Calu3 (cell line): ENCODE results near the gene IYD. TPM values are rescaled to one million over a fixed set of nuclear protein-coding genes. Genes with fewer than 3 reads are reported as not detected.

Source experiments
- BruUV-seq: library from RNA; stranded (reverse); fragments of 400-500 nt; replicated peaks from 2 replicates; lab custom pipeline; 2021; lab: Mats Ljungman, UMichigan
- CTCF ChIA-PET: fragments of 300-600 bp; sonication (Branson Sonifier 250); formaldehyde crosslinking; loops from one replicate; lab custom pipeline; 2022; ENCODE audit warnings: antibody characterized with exemption; lab: Charles Lee
- DNase-seq: peaks from one replicate; pipeline ENCODE4 v3.0.0; 2022
- H3K27ac Mint-ChIP-seq: one replicate; pipeline ENCODE4 v1.8.0; 2022; ENCODE audit warnings: mixed read lengths; ENCODE audit not compliant: unreplicated experiment
- H3K27me3 Mint-ChIP-seq: one replicate; pipeline ENCODE4 v1.8.0; 2022; ENCODE audit warnings: mixed read lengths; ENCODE audit not compliant: unreplicated experiment
- H3K36me3 Mint-ChIP-seq: one replicate; pipeline ENCODE4 v1.8.0; 2022; ENCODE audit warnings: mild to moderate bottlenecking, moderate library complexity, mixed read lengths; ENCODE audit not compliant: insufficient read depth, unreplicated experiment
- H3K4me1 Mint-ChIP-seq: one replicate; pipeline ENCODE4 v1.8.0; 2022; ENCODE audit warnings: mild to moderate bottlenecking, low read depth, mixed read lengths; ENCODE audit not compliant: unreplicated experiment
- H3K4me3 Mint-ChIP-seq: one replicate; pipeline ENCODE4 v1.8.0; 2022; ENCODE audit warnings: mild to moderate bottlenecking, low read depth, moderate library complexity, mixed read lengths; ENCODE audit not compliant: unreplicated experiment
- H3K9me3 Mint-ChIP-seq: one replicate; pipeline ENCODE4 v1.8.0; 2022; ENCODE audit warnings: low read depth, mixed read lengths; ENCODE audit not compliant: unreplicated experiment
- CTCF ChIP-seq: fragments of 200-600 bp; IDR thresholded peaks from one replicate; pipeline ENCODE4 v1.8.0; 2022; ENCODE audit warnings: antibody characterized with exemption; ENCODE audit not compliant: unreplicated experiment
- intact Hi-C: fragments of 100-400 bp; cut with micrococcal nuclease; formaldehyde crosslinking; loops from one replicate; pipeline ENCODE4 v1.10.0; 2022; ENCODE audit not compliant: unreplicated experiment
- total RNA-seq: library from RNA; stranded (reverse); gene quantifications from 2 replicates; pipeline ENCODE4 v1.2.3, GENCODE V29; 2022

IYD gene
- total RNA-seq, 1 experiment from 2014 or later, result 0.92 TPM

DNA sequence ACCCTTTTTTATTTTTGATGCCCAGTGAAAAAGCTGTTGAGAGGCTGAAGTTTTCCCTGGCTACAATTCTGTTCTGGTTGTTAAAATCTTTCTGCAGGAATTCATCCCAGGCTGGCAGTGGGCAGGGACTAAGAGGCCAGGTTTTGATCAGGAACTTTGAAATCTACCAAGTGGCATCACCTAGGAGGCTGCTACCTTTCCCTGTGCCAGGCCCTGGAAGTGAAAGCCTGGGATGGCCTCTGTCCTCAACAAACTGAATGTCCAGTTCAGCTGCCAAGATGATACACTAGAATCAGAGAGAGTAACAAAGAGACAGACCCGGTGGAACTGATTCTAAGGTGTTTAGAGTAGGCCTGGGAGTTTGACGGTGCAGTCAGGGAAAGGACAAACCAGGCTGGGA, 596 bp downstream of the IYD start:
- H3K4me1 Mint-ChIP-seq, result peaks cover 9% of the 10 kb centered on the region
- H3K4me3 Mint-ChIP-seq, result no peak overlapping the region
- BruUV-seq, result no TSS peak
- H3K36me3 Mint-ChIP-seq, result peaks cover 4% of the 10 kb centered on the region
- H3K9me3 Mint-ChIP-seq, result no peaks in the 10 kb centered on the region
- H3K27me3 Mint-ChIP-seq, result no peaks in the 10 kb centered on the region
- no peak for TF ChIP-seq CTCF
- CTCF ChIA-PET, result no interaction called here
- DNase-seq, result no peak
- no peak overlapping the region for H3K27ac Mint-ChIP-seq
- intact Hi-C loops, result no loop called here

GRCh38 chr6:150370112-150370511, 1.3 kb downstream of the IYD start:
- Mint-ChIP-seq H3K27ac (no peak overlapping the region), H3K9me3 (no peaks in the 10 kb centered on the region), H3K27me3 (no peaks in the 10 kb centered on the region), H3K36me3 (peaks cover 4% of the 10 kb centered on the region), H3K4me1 (peaks cover 9% of the 10 kb centered on the region), H3K4me3 (no peak overlapping the region)
- no TSS peak for BruUV-seq
- CTCF ChIA-PET, result no interaction called here
- no peak for TF ChIP-seq CTCF
- intact Hi-C loops, result no loop called here
- DNase-seq, result no peak

GRCh38 chr6:150371356-150371755, 2.5 kb downstream of the IYD start:
- peaks cover 9% of the 10 kb centered on the region for H3K4me1 Mint-ChIP-seq
- H3K4me3 Mint-ChIP-seq, result no peak overlapping the region
- no peak for DNase-seq
- no peak overlapping the region for H3K27ac Mint-ChIP-seq
- intact Hi-C loops, result no loop called here
- no peaks in the 10 kb centered on the region for H3K9me3 Mint-ChIP-seq
- peaks cover 4% of the 10 kb centered on the region for H3K36me3 Mint-ChIP-seq
- no peak for TF ChIP-seq CTCF
- H3K27me3 Mint-ChIP-seq, result no peaks in the 10 kb centered on the region
- no TSS peak for BruUV-seq
- CTCF ChIA-PET, result no interaction called here

- Mint-ChIP-seq H3K4me1 (peaks cover 9% of the 10 kb centered on the region), H3K4me3 (no peak overlapping the region), H3K27me3 (no peaks in the 10 kb centered on the region), H3K27ac (no peak overlapping the region), H3K36me3 (peaks cover 4% of the 10 kb centered on the region), H3K9me3 (no peaks in the 10 kb centered on the region)
- no TSS peak for BruUV-seq
- intact Hi-C loops, result no loop called here
- TF ChIP-seq CTCF, result no peak
- no peak for DNase-seq
- CTCF ChIA-PET, result no interaction called here
Measured at GRCh38 chr6:150372051-150372450, 3.2 kb downstream of the IYD start.
